A549 (cell line): ENCODE results near the gene NEDD8. TPM values are rescaled to one million over a fixed set of nuclear protein-coding genes. Genes with fewer than 3 reads are reported as not detected.

Experiments
- ATAC-seq, 2 experiments: fragments of 200-7000 bp in 1 of 2; fragments of >200 bp in 1 of 2; cut with Nextera tagmentation in 1 of 2; cut with Tn5 transposase in 1 of 2; 3 replicates each; pipeline versions ENCODE4 v1.8.0 to v1.9.1; 2018 to 2020; ENCODE audit warnings: mild to moderate bottlenecking in 1 of 2, moderate library complexity in 1 of 2
- CTCF ChIA-PET: fragments of 300-600 bp; sonication (Branson Sonifier 250); formaldehyde crosslinking; extraction: SDS; loops from one replicate; lab custom pipeline; 2021; ENCODE audit warnings: antibody characterized with exemption, inconsistent platforms; lab: Yijun Ruan, JAX
- POLR2A ChIA-PET: fragments of 350-600 bp; formaldehyde crosslinking; extraction: SDS; loops from one replicate; lab custom pipeline; 2021; ENCODE audit warnings: antibody characterized with exemption, inconsistent platforms; lab: Yijun Ruan, JAX
- DNase-seq, 2 experiments: peaks; one replicate each; pipeline versions ENCODE4 v3.0.0 to v3.0.0-alpha.2; 2011 to 2016; ENCODE audit warnings: low read depth in 1 of 2, low spot score in 1 of 2
- FAIRE-seq: peaks from 2 replicates; lab custom pipeline; 2011; peaks lifted over from hg19 to GRCh38; lab: Jason Lieb, UNC
- H3K27ac ChIP-seq, 2 experiments: fragments of >200 bp; sonication (Bioruptor Twin); formaldehyde crosslinking; 3 replicates each; pipeline ENCODE4 v1.5.1; 2016 to 2017
- H3K4me1 ChIP-seq: fragments of >200 bp; sonication (Bioruptor Twin); formaldehyde crosslinking; 3 replicates; pipeline ENCODE4 v1.6.1; 2016
- H3K4me2 ChIP-seq: fragments of >200 bp; sonication (Bioruptor Twin); formaldehyde crosslinking; 3 replicates; pipeline ENCODE4 v1.6.1; 2016
- H3K4me3 ChIP-seq: fragments of >200 bp; sonication (Bioruptor Twin); formaldehyde crosslinking; 3 replicates; pipeline ENCODE4 v1.5.1; 2016
- H3K9me3 ChIP-seq: fragments of >200 bp; sonication (Bioruptor Twin); formaldehyde crosslinking; 3 replicates; pipeline ENCODE4 v1.6.1; 2016
- BHLHE40 ChIP-seq: IDR thresholded peaks from 2 replicates; pipeline ENCODE4 v1.6.1; 2012; ENCODE audit warnings: low read depth, low read length, inconsistent platforms
- CBX8 ChIP-seq: fragments of 200-600 bp; sonication (generic); IDR thresholded peaks from 2 replicates; pipeline ENCODE4 v1.6.1; 2016
- CHD2 ChIP-seq: fragments of 150-350 bp; IDR thresholded peaks from 2 replicates; pipeline ENCODE4 v1.6.1; 2014; ENCODE audit warnings: low read length; ENCODE audit not compliant: partially characterized antibody
- FOXS1 ChIP-seq: fragments of 250-450 bp; sonication (Bioruptor Pico); IDR thresholded peaks from 2 replicates; pipeline ENCODE4 v1.5.0; 2020; ENCODE audit warnings: mild to moderate bottlenecking, moderate library complexity
- HDAC2 ChIP-seq: fragments of 200-600 bp; sonication (generic); IDR thresholded peaks from 2 replicates; pipeline ENCODE4 v1.6.1; 2016
- HOXA7 ChIP-seq: fragments of 250-450 bp; sonication (Bioruptor Pico); IDR thresholded peaks from 2 replicates; pipeline ENCODE4 v1.5.0; 2020; ENCODE audit warnings: mild to moderate bottlenecking, moderate library complexity
- HOXB5 ChIP-seq: fragments of 250-450 bp; sonication (Bioruptor Pico); IDR thresholded peaks from 2 replicates; pipeline ENCODE4 v1.5.0; 2020; ENCODE audit warnings: mild to moderate bottlenecking, moderate library complexity
- JUNB ChIP-seq: fragments of >200 bp; sonication (Bioruptor Twin); formaldehyde crosslinking; IDR thresholded peaks from 2 replicates; pipeline ENCODE4 v1.6.1; 2016
- NFE2L2 ChIP-seq: fragments of 150-350 bp; conservative IDR thresholded peaks from 2 replicates; pipeline ENCODE4 v1.6.1; 2014; ENCODE audit warnings: low read length
- NPAS2 ChIP-seq: fragments of 250-450 bp; sonication (Bioruptor Pico); IDR thresholded peaks from 2 replicates; pipeline ENCODE4 v1.8.0; 2022; ENCODE audit warnings: mild to moderate bottlenecking, moderate library complexity, borderline replicate concordance
- POLR2A ChIP-seq: IDR thresholded peaks from 2 replicates; pipeline ENCODE4 v1.6.1; 2012; ENCODE audit warnings: mild to moderate bottlenecking, low read length
- RAD21 ChIP-seq, 2 experiments: fragments of >200 bp in 1 of 2; sonication (Bioruptor Twin) in 1 of 2; formaldehyde crosslinking in 1 of 2; IDR thresholded peaks in 1 of 2; conservative IDR thresholded peaks in 1 of 2; 2 replicates in 1 of 2; 3 replicates in 1 of 2; pipeline ENCODE4 v1.6.1; 2012 to 2018; ENCODE audit warnings: inconsistent platforms in 1 of 2
- RCOR1 ChIP-seq: fragments of 150-350 bp; IDR thresholded peaks from 2 replicates; pipeline ENCODE4 v1.6.1; 2014; ENCODE audit warnings: antibody characterized with exemption, low read length, low read depth
- RFX5 ChIP-seq: fragments of 450-650 bp; IDR thresholded peaks from 2 replicates; pipeline ENCODE4 v1.7.1; 2014; ENCODE audit warnings: antibody characterized with exemption, mild to moderate bottlenecking, moderate library complexity
- RNF2 ChIP-seq: fragments of 200-600 bp; sonication (generic); IDR thresholded peaks from 2 replicates; pipeline ENCODE4 v1.6.1; 2016; ENCODE audit warnings: low read depth, mild to moderate bottlenecking, antibody characterized with exemption, moderate library complexity, borderline replicate concordance
- SMC3 ChIP-seq: fragments of >200 bp; sonication (Bioruptor Twin); formaldehyde crosslinking; IDR thresholded peaks from 3 replicates; pipeline ENCODE4 v1.6.1; 2018; ENCODE audit warnings: inconsistent platforms
- SREBF2 ChIP-seq: fragments of 450-650 bp; IDR thresholded peaks from 2 replicates; pipeline ENCODE4 v1.6.1; 2014; ENCODE audit warnings: mild to moderate bottlenecking, moderate library complexity
- ZC3H11A ChIP-seq: fragments of 450-650 bp; IDR thresholded peaks from 2 replicates; pipeline ENCODE4 v1.6.1; 2014; ENCODE audit warnings: antibody characterized with exemption, mild to moderate bottlenecking
- ZNF302 ChIP-seq: fragments of 250-450 bp; sonication (Bioruptor Pico); IDR thresholded peaks from 2 replicates; pipeline ENCODE4 v1.9.0; 2021; ENCODE audit warnings: inconsistent platforms, mild to moderate bottlenecking, moderate library complexity
- ZSCAN20 ChIP-seq: fragments of 250-450 bp; sonication (Bioruptor Pico); IDR thresholded peaks from 2 replicates; pipeline ENCODE4 v1.8.0; 2022; ENCODE audit warnings: mild to moderate bottlenecking, moderate library complexity
- WGBS: methylation state at CpG from one replicate; pipeline ENCODE4 v1.1.6; 2017; ENCODE audit errors: missing lambda C conversion rate; 5-methylcytosine and 5-hydroxymethylcytosine counted together
- polyA plus RNA-seq, 4 experiments: library from polyadenylated mRNA; depleted of rRNA in 3 of 4; stranded (reverse); fragments of >200 nt; fragmentation: RNase III in 1 of 4; extraction: RNeasy Plus Mini Kit Qiagen cat#74134 plus additional on column Dnase treatment in 1 of 4; gene quantifications; 2 replicates in 3 of 4; 3 replicates in 1 of 4; pipeline ENCODE4 v1.2.3, GENCODE V29; 2011 to 2017
- TF ChIP-seq, protein P1 (sequence below): fragments of 250-450 bp; sonication (Bioruptor Pico); IDR thresholded peaks from 2 replicates; pipeline ENCODE4 v1.5.0; 2020; ENCODE audit warnings: low read depth, mild to moderate bottlenecking, moderate library complexity
- TF ChIP-seq, protein P2 (sequence below): fragments of 250-450 bp; sonication (Bioruptor Pico); IDR thresholded peaks from 2 replicates; pipeline ENCODE4 v1.5.0; 2021; ENCODE audit warnings: mild to moderate bottlenecking, moderate library complexity, borderline replicate concordance

NEDD8 gene
- polyA plus RNA-seq, 2 of the 4 experiments (the other 2 are of a cell fraction), result 433 to 589 TPM

DNA sequence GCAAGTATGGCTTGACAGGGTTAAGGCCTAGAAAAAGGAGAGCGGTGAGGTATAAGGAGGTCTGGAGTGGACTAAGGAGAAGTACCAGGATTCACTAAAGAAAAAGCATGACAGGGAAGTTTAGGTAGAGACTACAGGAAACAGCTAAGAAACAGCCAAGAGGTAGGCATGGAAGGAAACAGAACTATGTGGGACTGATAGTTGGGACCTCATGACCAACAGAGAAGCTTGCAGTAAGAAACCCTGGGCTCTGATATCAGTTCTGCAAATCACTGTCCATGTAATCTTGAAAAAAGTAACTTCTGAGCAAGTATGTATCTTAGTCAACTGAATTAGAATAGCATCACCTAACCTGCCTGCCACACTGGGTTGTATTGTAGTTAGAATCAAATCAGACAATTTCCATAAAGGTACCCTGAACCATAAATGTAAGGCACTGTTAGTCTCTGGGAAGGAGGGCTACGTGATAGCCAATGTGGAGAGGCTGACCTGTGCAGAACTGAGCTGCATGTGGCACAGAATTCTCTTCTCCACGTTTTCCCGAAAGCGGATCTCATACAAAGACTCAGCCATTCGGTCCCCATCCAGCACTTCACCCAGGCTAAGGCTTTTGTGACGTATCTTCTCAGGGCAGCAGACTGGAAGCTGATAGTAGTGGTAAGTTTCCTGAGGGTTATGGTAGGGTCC, 37.8 kb downstream of the NEDD8 start:
- ATAC-seq (no peak), DNase-seq (no peak), FAIRE-seq (no peak)
- H3K9me3 ChIP-seq, result no peaks in the 10 kb centered on the region
- WGBS, result 92% methylated on average over 7 of the region's 7 CpGs
- TF ChIP-seq HDAC2, result no peak
- H3K4me1 ChIP-seq, result peaks cover 17% of the 10 kb centered on the region
- ChIA-PET CTCF (interaction anchor here (1.4 to 1.9 kb wide), 3 partner anchors 33 to 237 kb away, joined by 3 to 9 read pairs (median 5); partner anchors contain the start of gene IRF9), POLR2A (interaction anchor here (1.8 kb wide), 1 partner anchor 47 kb away, joined by 7 read pairs; the partner anchor contains the start of gene RNF31)
- H3K4me3 ChIP-seq, result peak overlapping the region; percentile 62
- H3K27ac ChIP-seq, result peak overlapping the region; percentile 88 to 98
- H3K4me2 ChIP-seq, result peak overlapping the region; percentile 77

DNA sequence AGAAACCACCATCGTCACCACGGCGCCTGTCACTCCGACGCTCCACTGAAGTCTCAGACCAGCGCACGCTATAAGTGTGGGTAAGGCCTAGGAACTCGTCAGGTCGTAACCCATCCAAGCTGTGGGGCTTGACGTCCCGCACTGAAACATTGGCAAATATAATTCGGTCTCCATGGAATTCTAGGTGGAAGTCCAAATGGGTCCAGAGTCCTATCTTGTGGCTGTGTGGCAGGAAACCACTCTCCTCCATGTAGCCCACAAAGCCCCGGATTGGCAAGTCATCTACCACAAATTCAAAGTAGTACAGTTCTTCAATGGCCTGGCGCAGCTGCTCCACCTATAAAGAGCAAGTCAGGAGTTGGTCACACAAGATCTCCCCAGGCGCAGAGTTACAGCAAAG, 39.2 kb downstream of the NEDD8 start:
- H3K4me1 ChIP-seq, result peaks cover 21% of the 10 kb centered on the region
- no peak overlapping the region for H3K27ac ChIP-seq
- 91% methylated on average over 14 of the region's 15 CpGs for WGBS
- H3K9me3 ChIP-seq, result no peaks in the 10 kb centered on the region
- ChIA-PET CTCF (interaction anchor here (0.8 to 1.4 kb wide), 2 partner anchors 45 to 239 kb away, joined by 3 read pairs; no protein-coding TSS in a partner anchor), POLR2A (no interaction called here)
- no peak overlapping the region for H3K4me3 ChIP-seq
- DNase-seq (no peak), FAIRE-seq (no peak), ATAC-seq (no peak)
- no peak for TF ChIP-seq CBX8
- TF ChIP-seq SREBF2, result no peak
- TF ChIP-seq, protein P1, sequence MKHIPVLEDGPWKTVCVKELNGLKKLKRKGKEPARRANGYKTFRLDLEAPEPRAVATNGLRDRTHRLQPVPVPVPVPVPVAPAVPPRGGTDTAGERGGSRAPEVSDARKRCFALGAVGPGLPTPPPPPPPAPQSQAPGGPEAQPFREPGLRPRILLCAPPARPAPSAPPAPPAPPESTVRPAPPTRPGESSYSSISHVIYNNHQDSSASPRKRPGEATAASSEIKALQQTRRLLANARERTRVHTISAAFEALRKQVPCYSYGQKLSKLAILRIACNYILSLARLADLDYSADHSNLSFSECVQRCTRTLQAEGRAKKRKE (CRISPR knock-in tag), result no peak
- no peak for TF ChIP-seq BHLHE40
- TF ChIP-seq CHD2, result no peak
- TF ChIP-seq RAD21 (conservative IDR thresholded peaks at IDR 0.05 in 1 of 2, IDR thresholded peaks at IDR 0.05 in 1 of 2), result no peak
- TF ChIP-seq RCOR1, result no peak
- TF ChIP-seq SMC3, result no peak
- TF ChIP-seq NPAS2, result no peak
- no peak overlapping the region for H3K4me2 ChIP-seq

DNA sequence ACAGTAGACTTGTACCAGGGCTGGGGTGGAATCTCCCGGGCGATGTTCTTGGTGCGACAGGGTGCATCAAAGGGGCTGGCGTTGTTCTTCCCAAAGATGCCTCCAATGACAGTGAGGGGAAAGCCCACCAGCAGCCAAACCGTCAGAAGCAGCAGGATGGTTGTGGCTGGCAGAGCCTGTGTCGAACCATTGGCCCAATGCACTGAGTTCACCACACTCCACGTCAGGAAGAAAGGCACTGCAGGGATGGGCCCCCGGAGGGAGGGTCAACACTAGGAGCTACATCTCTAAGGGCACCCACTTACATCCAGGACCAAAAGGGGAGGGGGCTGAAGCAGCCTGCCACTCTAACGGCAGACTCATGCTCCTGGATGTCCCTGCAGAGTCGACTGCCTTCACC, 41.8 kb downstream of the NEDD8 start:
- peaks cover 25% of the 10 kb centered on the region for H3K4me1 ChIP-seq
- H3K9me3 ChIP-seq, result no peaks in the 10 kb centered on the region
- ATAC-seq (no peak), FAIRE-seq (no peak), DNase-seq (no peak)
- no peak for TF ChIP-seq FOXS1 (CRISPR knock-in tag)
- no peak for TF ChIP-seq HOXB5
- no peak for TF ChIP-seq HOXA7 (CRISPR knock-in tag)
- TF ChIP-seq RFX5, result no peak
- TF ChIP-seq SREBF2, result no peak
- no peak for TF ChIP-seq RNF2
- TF ChIP-seq, protein P2, sequence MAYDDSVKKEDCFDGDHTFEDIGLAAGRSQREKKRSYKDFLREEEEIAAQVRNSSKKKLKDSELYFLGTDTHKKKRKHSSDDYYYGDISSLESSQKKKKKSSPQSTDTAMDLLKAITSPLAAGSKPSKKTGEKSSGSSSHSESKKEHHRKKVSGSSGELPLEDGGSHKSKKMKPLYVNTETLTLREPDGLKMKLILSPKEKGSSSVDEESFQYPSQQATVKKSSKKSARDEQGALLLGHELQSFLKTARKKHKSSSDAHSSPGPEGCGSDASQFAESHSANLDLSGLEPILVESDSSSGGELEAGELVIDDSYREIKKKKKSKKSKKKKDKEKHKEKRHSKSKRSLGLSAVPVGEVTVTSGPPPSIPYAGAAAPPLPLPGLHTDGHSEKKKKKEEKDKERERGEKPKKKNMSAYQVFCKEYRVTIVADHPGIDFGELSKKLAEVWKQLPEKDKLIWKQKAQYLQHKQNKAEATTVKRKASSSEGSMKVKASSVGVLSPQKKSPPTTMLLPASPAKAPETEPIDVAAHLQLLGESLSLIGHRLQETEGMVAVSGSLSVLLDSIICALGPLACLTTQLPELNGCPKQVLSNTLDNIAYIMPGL, result no peak
- TF ChIP-seq POLR2A, result no peak
- no peak for TF ChIP-seq ZNF302
- TF ChIP-seq CHD2, result no peak
- TF ChIP-seq ZC3H11A, result no peak
- TF ChIP-seq JUNB, result no peak
- no peak for TF ChIP-seq ZSCAN20 (CRISPR knock-in tag)
- no peak for TF ChIP-seq NFE2L2
- no peak overlapping the region for H3K4me2 ChIP-seq
- ChIA-PET CTCF (no interaction called here), POLR2A (no interaction called here)
- WGBS, result 90% methylated on average over 10 of the region's 10 CpGs
- H3K27ac ChIP-seq, result no peak overlapping the region
- no peak overlapping the region for H3K4me3 ChIP-seq
